NCI-H2227 (cell line): Measurements from ENCODE around the gene SMARCB1.

Experiments used
- DNase-seq: peaks from one replicate; lab custom pipeline; 2025; ENCODE audit not compliant: unreplicated experiment; lab: John Stamatoyannopoulos, UW

SMARCB1 gene

DNA sequence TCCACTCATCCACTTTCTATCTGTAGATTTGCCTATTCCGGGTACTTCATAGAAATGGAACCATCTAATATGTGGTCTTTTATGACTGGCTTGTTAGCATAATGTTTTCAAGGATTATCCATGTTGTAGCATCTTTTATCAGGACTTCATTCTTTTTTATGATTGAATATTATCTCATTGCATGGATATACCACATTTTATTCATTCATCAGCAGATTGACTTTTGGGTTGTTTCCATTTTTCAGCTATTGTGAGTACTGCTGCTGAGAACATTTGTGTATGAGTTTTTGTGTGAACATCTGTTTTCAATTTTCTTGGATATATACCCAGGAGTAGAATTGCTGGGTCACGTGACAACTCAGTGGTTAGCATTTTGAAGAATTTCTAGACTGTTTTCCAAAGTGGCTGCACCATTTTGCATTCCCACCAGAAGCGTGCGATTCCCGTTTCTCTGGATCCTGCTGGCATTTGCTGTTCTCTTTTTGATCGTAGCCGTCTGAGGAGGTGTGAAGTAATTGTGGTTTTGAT, 43.1 kb downstream of the SMARCB1 start:
- DNase-seq, result no peak

DNA sequence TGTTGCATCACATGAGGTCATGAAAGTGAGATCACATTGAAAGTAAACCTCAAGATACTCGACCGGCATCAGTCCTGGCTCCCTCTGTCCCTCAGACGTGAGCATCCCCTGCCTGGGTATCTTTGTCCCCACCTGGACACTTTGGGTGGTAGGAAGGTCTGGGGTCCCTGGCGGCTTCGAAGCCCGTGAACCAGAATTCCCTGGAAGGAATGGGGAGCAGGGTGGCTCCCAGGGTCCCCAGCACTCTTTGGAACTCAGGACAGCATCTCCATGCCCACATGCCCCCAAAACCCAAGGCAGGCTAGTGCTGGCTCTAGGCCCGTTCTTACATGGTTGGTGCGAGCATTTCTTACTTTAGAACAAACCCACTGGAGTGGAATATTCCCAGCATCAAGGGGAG, 44.5 kb downstream of the SMARCB1 start:
- DNase-seq, result no peak

DNA sequence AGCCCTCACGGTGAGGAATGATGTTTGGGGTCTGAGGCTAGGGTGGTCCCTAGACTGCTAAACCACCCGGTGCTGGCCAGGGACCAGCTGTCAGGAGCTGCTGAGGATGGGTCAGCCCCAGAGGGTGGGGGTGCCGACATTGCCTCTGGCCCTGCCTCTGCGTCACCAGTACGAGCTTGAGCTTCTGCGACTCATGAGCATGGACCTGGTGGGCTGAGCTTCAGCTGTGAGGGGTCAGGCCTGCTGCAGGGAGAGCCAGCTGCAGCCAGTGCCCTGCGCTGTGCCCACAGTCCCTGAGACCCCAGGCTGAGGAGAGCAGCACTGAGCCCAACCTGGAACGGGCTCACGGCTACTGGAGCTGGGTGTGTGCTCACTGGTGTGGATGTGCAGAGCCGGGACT, 45.0 kb downstream of the SMARCB1 start:
- DNase-seq, result no peak

DNA sequence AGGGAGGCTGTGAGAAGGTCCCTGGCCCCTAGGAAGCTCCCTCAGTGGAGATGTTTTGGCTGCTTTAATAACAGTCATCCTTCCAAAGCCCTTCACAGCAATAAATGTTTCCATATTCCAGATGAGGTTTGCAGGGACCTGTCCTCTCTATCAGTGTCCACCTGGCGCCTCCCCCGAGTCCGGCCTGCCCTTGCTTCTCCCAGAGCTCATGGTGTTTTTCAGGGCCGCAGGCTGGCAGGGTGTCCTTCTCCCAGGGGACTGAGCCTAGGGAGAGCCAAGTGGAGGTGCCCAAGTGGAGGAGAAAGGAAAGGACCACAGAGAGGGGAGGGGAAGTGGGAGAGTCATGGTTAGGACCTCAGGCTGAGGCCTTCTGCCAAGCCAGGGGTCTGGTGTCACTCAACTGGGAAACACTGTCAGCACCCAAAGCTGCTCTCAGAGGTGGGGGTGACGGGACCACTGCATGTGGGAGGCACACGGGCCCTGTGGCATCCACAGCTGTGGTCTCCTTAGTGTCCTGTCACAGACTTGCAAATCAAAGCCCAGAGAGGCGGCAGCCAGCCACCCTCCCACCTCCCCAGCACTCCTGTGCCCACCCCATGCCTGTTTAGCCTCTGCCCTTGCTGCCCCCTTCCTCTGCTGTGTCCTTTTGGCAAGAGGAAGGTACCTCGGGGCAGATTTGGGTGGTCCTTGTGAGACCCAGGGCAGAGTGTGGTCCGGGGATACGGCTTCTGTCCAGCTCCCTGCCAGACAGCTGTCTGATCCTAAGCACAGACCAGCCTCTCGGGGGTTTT, 45.7 kb downstream of the SMARCB1 start:
- DNase-seq, result no peak

DNA sequence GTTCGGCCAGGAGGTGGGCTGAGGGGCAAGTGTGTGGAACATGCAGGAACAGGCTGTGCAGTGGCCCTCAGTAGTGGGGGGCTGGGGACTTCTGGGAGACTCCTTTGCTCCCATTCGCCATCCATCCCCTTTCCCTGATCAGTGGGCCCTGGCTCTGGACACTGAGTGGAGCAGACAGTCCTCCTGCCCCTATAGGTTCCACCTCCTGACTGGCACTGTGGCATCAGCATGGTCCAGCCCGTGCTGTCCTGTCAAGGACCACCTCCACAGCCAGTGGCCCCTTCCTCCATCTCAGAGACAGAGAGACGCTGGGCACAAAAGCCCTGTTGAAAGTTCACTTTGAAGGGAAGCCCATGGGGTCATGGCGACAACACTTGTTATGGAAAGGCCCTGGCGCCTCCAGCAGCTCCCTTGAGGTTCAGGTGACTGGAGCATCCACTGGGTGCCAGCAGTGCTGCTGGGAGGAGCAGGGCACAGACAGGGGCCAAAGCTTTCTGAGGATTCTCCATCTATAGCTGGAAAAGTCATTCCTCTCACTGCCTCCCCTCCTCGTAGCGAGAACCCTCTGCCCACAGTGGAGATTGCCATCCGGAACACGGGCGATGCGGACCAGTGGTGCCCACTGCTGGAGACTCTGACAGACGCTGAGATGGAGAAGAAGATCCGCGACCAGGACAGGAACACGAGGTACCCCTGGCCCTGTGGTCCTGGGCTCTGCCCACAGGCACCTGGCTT, 46.4 kb downstream of the SMARCB1 start:
- DNase-seq, result no peak

DNA sequence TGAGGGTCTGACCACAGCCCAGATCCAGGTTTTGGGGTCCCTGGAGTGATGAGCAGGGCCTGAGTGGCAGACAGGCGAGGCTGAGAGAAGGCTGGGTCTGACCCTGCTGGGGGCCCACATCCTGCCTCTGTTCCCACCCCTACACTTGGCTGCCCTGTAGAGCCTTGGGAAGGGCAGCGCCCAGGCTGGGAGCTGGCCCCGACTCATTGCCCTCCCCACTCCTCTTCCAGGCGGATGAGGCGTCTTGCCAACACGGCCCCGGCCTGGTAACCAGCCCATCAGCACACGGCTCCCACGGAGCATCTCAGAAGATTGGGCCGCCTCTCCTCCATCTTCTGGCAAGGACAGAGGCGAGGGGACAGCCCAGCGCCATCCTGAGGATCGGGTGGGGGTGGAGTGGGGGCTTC, 47.1 kb downstream of the SMARCB1 start:
- no peak for DNase-seq

DNA sequence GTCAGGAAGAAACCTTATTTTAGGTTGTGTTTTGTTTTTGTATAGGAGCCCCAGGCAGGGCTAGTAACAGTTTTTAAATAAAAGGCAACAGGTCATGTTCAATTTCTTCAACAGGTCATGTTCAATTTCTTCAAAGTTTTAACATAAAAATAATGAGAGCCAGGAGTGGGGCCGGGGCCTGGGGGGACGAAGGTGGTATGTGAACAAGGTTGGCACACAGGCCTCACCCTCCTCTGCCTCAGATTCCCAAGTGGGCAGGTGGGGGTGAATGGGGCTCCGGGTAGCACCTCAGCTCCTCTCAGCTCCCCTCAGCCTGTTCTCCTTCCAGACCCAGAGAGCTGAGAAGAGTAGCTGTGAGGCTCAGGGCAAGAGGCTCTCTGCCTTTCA, 47.6 kb downstream of the SMARCB1 start:
- no peak for DNase-seq

DNA sequence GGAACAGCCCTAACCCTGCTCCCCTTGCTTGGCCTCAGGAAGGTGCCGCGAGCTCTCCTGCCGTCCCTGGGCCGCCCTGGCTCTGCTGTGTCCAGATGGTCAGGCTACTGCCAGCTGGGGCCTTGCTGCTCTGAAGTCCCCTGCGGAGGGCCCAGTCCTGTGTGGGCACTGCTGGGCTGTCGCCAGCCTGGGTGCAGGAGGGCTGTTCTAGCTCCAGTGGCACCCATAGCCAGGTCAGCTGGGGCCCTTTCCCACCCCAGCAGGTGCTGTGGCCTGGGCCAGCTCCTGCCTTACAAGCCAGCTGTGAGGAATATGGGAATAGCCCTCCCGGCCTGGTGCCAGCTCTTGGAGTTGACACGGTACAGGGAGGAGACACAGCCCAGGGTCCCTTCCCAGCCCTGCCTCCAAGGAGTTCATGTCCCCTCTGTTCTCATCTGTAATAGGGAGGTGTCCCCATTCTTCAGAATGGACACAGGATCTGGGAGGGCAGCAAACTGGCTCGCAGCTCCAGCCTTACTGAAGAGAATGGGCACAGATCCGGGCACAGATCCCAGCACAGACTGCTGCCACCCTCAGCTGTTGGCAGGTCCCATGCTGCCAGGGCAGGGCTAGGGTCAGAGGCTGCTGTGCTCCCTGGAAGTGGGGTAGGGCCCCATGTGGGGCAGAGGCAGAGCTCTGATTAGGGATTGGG, 48.2 kb downstream of the SMARCB1 start:
- DNase-seq, result no peak

DNA sequence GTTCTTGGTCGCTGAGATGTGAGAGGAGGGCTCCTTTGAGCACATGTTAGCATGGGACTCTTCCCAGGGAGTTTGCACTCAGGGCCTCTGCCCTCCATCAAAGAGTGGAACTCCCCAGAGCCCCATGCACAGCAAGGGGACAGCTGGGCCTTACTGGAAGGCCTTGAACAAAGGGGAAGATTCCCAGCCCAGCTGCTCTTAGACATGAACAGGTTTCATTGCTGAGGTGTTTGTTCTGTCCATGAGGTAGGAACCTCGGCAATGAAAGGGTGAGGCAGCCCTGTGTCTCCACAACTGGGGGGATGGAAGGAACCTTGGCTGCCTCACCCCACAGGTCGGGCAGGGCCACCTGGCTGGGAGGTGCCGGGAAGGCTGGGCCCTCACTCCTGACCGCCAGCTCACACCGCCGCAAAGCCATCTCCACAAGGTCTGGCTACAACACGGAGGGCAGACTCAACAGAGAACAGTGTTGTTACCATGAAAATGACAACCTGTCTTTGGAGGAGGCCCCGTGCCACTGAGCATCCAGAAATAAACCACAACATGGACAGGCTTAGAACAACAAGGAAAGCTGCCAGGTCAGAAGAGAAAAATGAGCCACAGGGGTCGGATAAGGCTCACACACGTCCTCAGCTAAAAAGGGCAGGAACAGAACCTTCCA, 48.8 kb downstream of the SMARCB1 start:
- DNase-seq, result no peak

DNA sequence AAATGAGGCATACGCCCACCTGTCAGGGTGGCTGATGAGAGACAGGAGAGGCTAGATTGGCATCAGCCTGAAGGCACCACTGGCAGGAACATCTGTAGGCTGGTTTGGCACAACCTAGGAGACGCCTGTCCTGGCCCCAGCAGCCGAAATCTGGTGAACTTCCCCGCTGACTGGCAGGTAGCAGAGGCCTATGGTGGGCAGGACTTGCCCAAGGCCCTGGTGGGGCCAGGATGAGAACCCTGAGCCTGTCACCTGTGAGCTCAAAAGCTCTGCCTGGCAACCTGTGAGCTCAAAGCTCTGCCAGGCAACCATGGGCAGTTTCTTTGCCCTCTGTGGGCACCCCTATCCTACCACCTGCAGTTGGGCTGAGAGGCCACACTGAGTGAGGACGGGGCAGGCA, 49.5 kb downstream of the SMARCB1 start:
- no peak for DNase-seq

DNA sequence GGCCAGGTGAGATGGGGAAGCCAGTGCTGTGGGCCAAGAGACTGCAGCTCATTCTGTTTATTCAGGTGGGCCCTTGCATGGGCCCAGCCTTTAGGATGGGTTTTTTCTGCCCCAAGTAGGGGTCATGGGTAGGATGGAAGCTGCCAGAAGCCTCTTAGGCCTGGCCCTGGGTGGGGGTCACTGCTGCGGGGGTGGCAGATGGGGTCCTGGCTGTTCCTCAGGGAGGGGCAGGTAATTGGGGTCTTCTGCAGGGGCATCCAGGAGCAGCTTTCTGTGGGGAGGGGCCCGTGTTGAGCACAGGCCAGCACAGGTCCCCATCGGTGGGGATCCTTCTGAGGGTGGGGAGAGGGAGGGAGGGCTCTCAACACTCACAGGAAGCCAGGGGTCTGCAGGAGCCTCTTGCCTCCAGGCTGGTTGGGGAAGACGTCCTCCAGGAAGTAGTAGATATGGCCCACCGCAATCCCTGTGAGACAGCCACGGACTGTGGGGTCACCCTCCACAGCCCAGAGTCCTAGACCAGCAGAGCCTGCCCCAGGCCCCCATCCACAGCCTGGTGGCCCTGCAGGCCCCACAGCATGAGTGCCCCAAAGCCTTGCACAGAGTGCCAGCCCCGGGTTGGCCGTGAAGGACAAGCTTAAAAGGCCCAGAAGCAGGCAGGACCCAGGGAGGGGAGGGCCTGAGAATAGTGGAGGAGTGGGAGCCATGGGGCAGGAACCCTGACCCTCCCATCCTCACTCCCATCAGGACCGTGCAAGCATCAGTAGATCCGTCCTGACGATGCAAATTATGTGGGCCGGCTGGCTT, 50.1 kb downstream of the SMARCB1 start:
- DNase-seq, result no peak

DNA sequence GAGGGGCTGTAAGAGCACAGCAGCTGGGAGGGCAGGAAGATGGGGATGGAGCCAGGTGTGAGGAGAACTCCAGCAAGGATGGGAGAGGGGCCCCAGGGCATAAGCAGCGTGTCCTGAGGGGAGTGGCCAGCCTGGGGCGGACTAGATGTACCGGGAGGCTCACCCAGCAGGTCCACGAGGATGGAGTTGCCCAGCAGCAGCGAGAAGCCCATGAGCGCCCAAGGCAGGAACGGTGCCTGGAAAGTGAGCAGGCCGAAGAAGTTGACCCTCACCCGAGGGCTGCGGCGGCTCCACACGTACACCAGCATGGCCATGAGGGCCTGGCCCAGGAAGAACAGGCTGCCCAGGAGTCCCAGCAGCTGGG, 50.7 kb downstream of the SMARCB1 start:
- DNase-seq, result no peak

DNA sequence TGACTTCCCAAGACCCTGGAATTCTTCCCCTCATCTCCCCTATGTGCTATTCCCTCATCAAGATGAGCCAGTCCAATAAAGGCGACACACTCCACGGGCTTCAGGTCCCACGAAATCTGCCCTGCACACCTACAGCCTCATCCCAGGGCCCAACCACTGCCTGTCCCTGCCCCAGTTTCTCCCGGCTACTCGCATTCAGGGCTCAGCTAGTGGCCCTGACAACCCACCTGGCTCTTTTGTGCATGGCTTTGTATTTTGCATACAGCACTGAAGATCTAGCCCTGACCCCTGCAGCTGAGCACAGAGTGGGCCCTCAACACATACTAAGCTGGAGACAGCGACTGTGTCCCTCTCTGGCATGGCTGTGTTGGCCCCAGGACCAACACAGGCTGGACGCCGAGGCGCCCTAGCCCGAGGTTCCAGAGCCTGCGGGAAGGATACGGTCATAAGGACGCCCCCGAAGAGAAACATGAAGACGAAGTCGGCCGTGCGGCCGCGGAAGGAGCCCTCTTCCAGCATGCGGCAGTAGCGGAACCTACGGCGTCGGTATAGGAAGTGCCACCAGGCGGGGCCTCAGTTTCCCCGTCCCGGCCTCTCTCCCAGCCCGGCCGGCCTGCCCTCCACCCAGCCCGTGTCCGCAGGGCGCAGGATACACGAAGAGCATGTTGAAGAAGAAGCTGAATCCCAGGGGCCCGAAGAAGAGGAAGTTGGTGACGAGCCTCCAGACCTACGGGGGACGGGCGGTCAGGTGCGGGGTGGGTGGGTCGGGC, 51.3 kb downstream of the SMARCB1 start:
- DNase-seq, result peak; percentile 22

DNA sequence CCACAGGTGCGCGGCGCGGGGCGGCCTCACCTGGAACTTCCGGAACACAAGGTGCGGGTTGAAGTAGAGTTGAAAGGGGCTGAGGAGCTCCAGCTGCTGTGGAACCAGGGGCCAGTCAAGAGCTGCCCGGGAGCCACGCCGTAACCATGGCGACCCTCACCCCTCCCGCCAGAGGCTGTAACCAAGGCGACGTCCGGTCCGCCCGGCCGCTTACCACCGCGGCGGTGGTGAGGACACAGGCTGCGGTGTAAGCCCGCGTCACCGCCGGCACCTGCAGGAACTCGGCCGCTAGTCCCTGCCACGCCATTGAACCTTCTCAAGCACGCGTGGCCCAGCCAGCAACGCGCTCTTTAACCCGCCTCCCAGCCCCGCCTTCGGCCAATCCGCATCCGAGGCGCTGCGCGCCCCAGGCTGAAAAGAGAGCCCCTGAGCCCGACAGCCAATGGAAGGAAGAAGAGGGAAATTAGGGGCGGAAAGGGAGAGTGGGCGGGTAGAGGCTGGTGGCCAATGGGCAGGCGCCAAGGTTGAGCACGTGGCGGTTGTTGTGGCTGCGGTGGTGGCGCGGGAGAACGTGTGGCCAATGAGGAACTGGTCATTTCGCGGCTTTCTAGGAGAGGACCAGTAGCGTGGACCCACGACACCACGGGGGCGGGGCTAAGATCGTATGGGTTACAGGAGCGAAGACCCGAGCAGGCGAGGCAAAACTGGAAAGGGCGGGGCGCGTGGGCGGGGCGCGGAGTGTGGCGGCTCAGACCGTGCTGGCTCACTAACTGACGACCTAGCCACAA, 52.1 kb downstream of the SMARCB1 start, which contains the start of gene DERL3:
DERL3 (minus strand) TSS at position 326 of the 788 bp plus-strand sequence; CDS start at position 307, 19 bp downstream.
- peak; percentile 98 for DNase-seq

DNA sequence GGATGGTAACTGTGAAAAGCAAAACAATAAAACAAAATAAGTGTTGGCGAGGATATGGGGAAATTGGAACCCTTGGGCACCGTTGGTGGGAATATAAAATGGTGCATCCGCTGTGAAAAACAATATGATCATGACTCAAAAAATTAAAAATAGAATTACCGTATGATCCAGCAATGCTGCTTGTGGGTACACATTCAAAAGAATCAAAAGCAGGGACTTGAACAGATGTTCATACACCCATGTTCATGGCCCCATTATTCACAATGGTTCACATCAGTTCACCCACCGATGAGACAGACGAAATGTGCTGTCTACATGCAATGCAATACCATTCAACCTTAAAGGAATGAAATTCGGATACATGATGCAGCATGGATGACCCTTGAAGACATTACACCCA, 53.3 kb downstream of the SMARCB1 start:
- DNase-seq, result no peak

DNA sequence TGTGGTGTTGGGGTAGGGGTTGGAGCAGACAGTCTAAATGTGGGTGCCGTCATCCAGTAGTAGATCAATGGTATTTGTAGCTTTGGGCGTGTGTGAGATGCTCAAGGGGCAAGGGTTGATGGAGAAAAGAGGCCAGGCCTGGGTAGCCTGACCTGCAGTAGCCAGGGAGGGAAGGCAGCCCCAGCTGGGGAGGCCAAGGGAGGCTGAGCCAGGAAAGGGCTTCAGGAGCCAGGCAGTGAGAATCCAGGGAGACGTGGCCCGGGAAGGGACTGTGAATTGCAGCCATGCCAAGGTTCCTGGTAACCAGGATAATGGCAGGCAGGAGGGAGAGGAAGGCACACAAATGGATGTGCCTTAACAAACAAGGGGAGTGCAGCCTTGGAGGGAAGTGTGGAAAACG, 54.5 kb downstream of the SMARCB1 start:
- no peak for DNase-seq

DNA sequence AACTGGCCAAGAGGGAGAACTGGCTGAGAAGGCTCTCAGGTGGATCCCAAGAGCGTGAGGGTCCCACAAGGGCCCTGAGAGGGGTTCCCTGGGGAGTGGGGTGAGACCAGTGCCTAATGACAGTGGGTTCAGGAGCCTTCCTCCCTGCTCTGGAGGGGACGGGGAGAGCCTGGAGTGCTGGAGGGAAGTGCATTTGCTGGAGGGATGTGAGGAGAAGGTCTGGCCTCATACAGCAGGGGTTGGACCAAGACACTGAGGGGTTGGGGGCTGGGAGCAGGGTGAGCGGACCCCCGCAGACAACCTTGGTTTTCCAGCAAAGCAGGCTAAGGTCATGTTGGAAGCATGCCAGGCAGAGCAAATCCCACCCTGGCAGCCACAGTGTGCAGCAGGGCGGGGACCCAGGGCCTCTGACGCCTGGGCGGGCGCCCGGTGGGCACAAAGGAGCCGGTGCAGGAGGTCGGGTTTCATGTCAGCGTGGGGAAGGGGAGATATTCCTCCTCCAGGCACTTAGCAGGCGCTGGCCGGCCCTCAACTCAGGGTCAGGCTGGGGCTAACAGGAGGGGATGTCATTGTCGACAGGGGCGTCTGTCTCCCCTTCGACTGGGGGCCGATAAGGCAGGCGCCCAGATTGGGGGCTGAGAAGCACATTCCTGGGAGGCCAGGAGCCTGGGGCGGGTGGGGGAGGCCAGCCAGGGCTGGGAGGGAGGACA, 55.1 kb downstream of the SMARCB1 start:
- no peak for DNase-seq

DNA sequence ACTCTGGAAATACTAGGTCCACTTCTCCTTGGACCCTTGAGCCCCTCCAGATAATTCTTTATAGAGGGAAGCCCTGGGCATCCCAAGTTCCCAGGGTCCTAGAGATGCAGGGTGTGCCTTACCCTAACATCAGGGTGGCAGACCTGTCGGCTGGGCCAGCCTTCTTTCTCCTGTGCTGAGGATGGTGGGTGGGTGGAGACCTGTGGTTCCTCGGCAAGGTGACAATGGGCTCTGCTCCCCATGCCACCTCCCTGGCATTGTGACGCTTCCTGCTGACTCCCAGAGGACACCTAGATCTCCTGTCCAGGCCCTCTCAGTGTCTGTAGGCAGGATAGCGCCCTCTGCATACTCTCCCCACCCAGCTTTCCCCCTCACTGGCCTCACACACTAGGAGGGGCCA, 55.8 kb downstream of the SMARCB1 start:
- no peak for DNase-seq
